ENCODE results near the gene SGPL1. TPM values are rescaled to one million over a fixed set of nuclear protein-coding genes. Genes with fewer than 3 reads are reported as not detected.

SGPL1 gene
- total RNA-seq, 1 donor: 26.3 TPM

DNA sequence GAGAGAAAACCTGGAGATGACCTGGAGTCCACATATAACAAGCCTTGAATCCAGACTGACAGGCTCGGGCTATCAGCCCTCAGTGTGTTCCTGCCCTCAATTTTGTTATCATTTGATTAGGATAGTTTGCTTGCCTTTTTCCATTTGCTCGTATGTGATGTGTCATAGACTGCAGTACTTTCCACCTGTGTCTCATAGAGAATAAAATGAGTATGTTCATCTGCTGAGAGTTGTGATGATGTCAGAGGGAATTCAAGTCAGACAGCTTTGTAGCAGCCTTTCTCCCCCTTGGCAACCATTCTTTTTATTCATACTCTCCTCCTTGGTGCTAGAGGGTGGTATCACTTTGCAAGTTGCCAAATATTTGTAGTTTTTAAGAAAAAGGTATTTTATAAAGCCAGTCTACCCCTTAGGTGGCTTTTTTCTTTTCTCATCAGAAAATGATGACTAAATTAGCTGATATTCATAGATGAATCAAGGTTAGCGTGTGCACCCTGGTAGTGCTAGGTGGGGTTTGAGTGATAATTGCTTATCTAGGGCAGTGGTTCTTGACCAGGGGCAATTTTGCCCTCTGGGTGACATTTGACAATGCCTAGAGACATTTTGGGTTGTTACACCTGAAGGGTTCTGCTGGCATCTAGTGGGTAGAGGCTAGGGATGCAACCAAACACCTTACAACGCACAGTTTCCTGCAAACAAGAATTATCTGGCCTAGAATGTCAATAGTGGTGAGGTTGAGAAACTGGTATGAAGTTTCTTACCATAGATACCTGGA lies 5.4 kb downstream of the SGPL1 start:
- H3K4me3 ChIP-seq (ENCODE audit: low read depth, low read length): no peak overlapping the region
- DNase-seq (ENCODE audit: low read depth): no peak
- TF ChIP-seq, protein P1, sequence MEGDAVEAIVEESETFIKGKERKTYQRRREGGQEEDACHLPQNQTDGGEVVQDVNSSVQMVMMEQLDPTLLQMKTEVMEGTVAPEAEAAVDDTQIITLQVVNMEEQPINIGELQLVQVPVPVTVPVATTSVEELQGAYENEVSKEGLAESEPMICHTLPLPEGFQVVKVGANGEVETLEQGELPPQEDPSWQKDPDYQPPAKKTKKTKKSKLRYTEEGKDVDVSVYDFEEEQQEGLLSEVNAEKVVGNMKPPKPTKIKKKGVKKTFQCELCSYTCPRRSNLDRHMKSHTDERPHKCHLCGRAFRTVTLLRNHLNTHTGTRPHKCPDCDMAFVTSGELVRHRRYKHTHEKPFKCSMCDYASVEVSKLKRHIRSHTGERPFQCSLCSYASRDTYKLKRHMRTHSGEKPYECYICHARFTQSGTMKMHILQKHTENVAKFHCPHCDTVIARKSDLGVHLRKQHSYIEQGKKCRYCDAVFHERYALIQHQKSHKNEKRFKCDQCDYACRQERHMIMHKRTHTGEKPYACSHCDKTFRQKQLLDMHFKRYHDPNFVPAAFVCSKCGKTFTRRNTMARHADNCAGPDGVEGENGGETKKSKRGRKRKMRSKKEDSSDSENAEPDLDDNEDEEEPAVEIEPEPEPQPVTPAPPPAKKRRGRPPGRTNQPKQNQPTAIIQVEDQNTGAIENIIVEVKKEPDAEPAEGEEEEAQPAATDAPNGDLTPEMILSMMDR (IDR thresholded peaks at IDR 0.05; ENCODE audit: insufficient read depth, low read length): no peak

GRCh38 chr10:70822076-70822820 lies 6.5 kb downstream of the SGPL1 start:
- TF ChIP-seq, protein P1 (IDR thresholded peaks at IDR 0.05; ENCODE audit: insufficient read depth, low read length): no peak
- DNase-seq (ENCODE audit: low read depth): no peak
- no peak overlapping the region for H3K4me3 ChIP-seq (ENCODE audit: low read depth, low read length)

GRCh38 chr10:70827086-70827757 lies 11.5 kb downstream of the SGPL1 start:
- TF ChIP-seq, protein P1 (IDR thresholded peaks at IDR 0.05; ENCODE audit: insufficient read depth, low read length): no peak
- H3K4me3 ChIP-seq (ENCODE audit: low read depth, low read length): no peak overlapping the region
- no peak for DNase-seq (ENCODE audit: low read depth)

- no peak overlapping the region for H3K4me3 ChIP-seq (ENCODE audit: low read depth, low read length)
- DNase-seq (ENCODE audit: low read depth): no peak
- TF ChIP-seq, protein P1 (IDR thresholded peaks at IDR 0.05; ENCODE audit: insufficient read depth, low read length): no peak
Measured at GRCh38 chr10:70828923-70829322, 13.2 kb downstream of the SGPL1 start.

- TF ChIP-seq, protein P1 (IDR thresholded peaks at IDR 0.05; ENCODE audit: insufficient read depth, low read length): no peak
- DNase-seq (ENCODE audit: low read depth): no peak
Measured at GRCh38 chr10:70829543-70829942, 13.8 kb downstream of the SGPL1 start.

DNA sequence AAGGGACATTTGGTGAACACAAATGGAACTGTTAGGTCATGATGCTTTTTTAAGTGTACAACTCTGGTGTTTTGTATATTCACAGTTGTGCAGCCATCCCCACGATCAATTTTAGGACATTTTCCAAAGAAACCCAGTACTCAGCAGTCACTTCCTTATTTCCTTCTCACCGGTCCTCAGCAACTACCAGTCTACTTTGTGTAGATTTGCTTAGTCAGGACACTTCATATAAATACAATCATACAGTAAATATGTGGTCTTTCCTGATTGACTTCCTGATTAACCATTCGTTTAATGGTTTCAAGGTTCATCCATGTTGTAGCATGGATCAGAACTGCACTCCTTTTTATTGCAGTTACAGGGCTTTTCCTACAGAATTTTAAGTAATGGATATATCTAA lies 14.4 kb downstream of the SGPL1 start:
- TF ChIP-seq, protein P1 (IDR thresholded peaks at IDR 0.05; ENCODE audit: insufficient read depth, low read length): no peak
- no peak overlapping the region for H3K4me3 ChIP-seq (ENCODE audit: low read depth, low read length)
- DNase-seq (ENCODE audit: low read depth): no peak

More at GRCh38 chr10:70829543-70829942, 13.8 kb downstream of the SGPL1 start:
- H3K4me3 ChIP-seq (ENCODE audit: low read depth, low read length): no peak overlapping the region
